ENCODE data around the gene MAP3K12. TPM values are rescaled to one million over a fixed set of nuclear protein-coding genes. Genes with fewer than 3 reads are reported as not detected.

Gene MAP3K12
- total and polyA plus RNA-seq, 2 of the 13 experiments (the other 11 are each of a cell fraction or from before 2014, with no cell fraction given), result 0.20 to 1.1 TPM

- no peak for TF ChIP-seq ELK4 (CRISPR knock-in tag; IDR thresholded peaks at IDR 0.05; ENCODE audit: borderline replicate concordance)
- TF ChIP-seq, protein P1, sequence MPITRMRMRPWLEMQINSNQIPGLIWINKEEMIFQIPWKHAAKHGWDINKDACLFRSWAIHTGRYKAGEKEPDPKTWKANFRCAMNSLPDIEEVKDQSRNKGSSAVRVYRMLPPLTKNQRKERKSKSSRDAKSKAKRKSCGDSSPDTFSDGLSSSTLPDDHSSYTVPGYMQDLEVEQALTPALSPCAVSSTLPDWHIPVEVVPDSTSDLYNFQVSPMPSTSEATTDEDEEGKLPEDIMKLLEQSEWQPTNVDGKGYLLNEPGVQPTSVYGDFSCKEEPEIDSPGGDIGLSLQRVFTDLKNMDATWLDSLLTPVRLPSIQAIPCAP (CRISPR knock-in tag; IDR thresholded peaks at IDR 0.05; ENCODE audit: low read depth), result no peak
- 0 out of 2 replicates have a peak, but pooled peaks have one; percentile 70 for TF ChIP-seq DZIP1 (CRISPR knock-in tag; IDR thresholded peaks at IDR 0.05)
- TF ChIP-seq, protein P2, sequence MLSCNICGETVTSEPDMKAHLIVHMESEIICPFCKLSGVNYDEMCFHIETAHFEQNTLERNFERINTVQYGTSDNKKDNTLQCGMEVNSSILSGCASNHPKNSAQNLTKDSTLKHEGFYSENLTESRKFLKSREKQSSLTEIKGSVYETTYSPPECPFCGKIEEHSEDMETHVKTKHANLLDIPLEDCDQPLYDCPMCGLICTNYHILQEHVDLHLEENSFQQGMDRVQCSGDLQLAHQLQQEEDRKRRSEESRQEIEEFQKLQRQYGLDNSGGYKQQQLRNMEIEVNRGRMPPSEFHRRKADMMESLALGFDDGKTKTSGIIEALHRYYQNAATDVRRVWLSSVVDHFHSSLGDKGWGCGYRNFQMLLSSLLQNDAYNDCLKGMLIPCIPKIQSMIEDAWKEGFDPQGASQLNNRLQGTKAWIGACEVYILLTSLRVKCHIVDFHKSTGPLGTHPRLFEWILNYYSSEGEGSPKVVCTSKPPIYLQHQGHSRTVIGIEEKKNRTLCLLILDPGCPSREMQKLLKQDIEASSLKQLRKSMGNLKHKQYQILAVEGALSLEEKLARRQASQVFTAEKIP (CRISPR knock-in tag; IDR thresholded peaks at IDR 0.05; ENCODE audit: borderline replicate concordance), result no peak
- TF ChIP-seq ZIK1 (CRISPR knock-in tag; IDR thresholded peaks at IDR 0.05; ENCODE audit: borderline replicate concordance, low read depth), result peak; percentile 51; the same call in 1 of the 2 replicates
- TF ChIP-seq HNRNPH1 (optimal IDR thresholded peaks at IDR 0.05; ENCODE audit: low read depth, low read length), result no peak
- peak; percentile 19; the same call in 1 of the 2 replicates for TF ChIP-seq ZNF782 (CRISPR knock-in tag; IDR thresholded peaks at IDR 0.05; ENCODE audit: borderline replicate concordance)
- peak; percentile 96; the same call in 1 of the 2 replicates for TF ChIP-seq SPEN (CRISPR knock-in tag; IDR thresholded peaks at IDR 0.05; ENCODE audit: low read depth)
- TF ChIP-seq ZNF468 (CRISPR knock-in tag; IDR thresholded peaks at IDR 0.05), result 0 out of 2 replicates have a peak, but pooled peaks have one; percentile 73
- no peak for TF ChIP-seq KDM2A (CRISPR knock-in tag; IDR thresholded peaks at IDR 0.05; ENCODE audit: borderline replicate concordance, low read depth)
- TF ChIP-seq NONO (IDR thresholded peaks at IDR 0.05), result no peak
- TF ChIP-seq NONO (CRISPR knock-in tag; conservative IDR thresholded peaks at IDR 0.05), result 0 out of 2 replicates have a peak, but pooled peaks have one; percentile 17
- TF ChIP-seq RFX1 (IDR thresholded peaks at IDR 0.05), result no peak
- no peak for TF ChIP-seq SNRNP70 (IDR thresholded peaks at IDR 0.05; ENCODE audit: low read depth, low read length)
- no peak for TF ChIP-seq ZNF709 (CRISPR knock-in tag; IDR thresholded peaks at IDR 0.05)
- TF ChIP-seq, protein P3, sequence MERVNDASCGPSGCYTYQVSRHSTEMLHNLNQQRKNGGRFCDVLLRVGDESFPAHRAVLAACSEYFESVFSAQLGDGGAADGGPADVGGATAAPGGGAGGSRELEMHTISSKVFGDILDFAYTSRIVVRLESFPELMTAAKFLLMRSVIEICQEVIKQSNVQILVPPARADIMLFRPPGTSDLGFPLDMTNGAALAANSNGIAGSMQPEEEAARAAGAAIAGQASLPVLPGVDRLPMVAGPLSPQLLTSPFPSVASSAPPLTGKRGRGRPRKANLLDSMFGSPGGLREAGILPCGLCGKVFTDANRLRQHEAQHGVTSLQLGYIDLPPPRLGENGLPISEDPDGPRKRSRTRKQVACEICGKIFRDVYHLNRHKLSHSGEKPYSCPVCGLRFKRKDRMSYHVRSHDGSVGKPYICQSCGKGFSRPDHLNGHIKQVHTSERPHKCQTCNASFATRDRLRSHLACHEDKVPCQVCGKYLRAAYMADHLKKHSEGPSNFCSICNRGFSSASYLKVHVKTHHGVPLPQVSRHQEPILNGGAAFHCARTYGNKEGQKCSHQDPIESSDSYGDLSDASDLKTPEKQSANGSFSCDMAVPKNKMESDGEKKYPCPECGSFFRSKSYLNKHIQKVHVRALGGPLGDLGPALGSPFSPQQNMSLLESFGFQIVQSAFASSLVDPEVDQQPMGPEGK (CRISPR knock-in tag; IDR thresholded peaks at IDR 0.05), result peak; percentile 94
- TF ChIP-seq MEIS2 (CRISPR knock-in tag; IDR thresholded peaks at IDR 0.05), result peak; percentile 58
- TF ChIP-seq ZZZ3 (CRISPR knock-in tag; IDR thresholded peaks at IDR 0.05; ENCODE audit: borderline replicate concordance), result peak; percentile 82; the same call in 1 of the 2 replicates
Measured at GRCh38 chr12:53452159-53453077, 46.8 kb downstream of the MAP3K12 start (continued).

All from HepG2 (cell line).